K562 (cell line): Measurements from ENCODE around the gene GOLGB1. TPM values are rescaled to one million over a fixed set of nuclear protein-coding genes. Genes with fewer than 3 reads are reported as not detected.

ENCODE experiments used
- C11orf30 ChIP-seq: fragments of 450-650 bp; IDR thresholded peaks from 2 replicates; pipeline ENCODE4 v1.6.1; 2016; ENCODE audit warnings: low read depth, mild to moderate bottlenecking
- DIDO1 ChIP-seq: fragments of 450-650 bp; IDR thresholded peaks from 2 replicates; pipeline ENCODE4 v1.6.1; 2016; ENCODE audit warnings: low read depth, missing biosample characterization, missing genetic modification characterization
- ERF ChIP-seq: fragments of 450-650 bp; formaldehyde crosslinking; IDR thresholded peaks from 2 replicates; pipeline ENCODE4 v1.4.0; 2020; ENCODE audit warnings: mild to moderate bottlenecking, mixed read lengths
- GABPA ChIP-seq: fragments of 200-800 bp; sonication (Bioruptor generic); conservative IDR thresholded peaks from 2 replicates; pipeline ENCODE4 v1.6.1; 2016; ENCODE audit warnings: low read depth, missing genetic modification characterization, missing compliant biosample characterization
- GATAD2B ChIP-seq: fragments of 450-650 bp; IDR thresholded peaks from 2 replicates; pipeline ENCODE4 v1.6.1; 2017; ENCODE audit warnings: mild to moderate bottlenecking, borderline replicate concordance
- HBP1 ChIP-seq: fragments of 450-650 bp; formaldehyde crosslinking; IDR thresholded peaks from 2 replicates; pipeline ENCODE4 v1.4.0; 2022; ENCODE audit warnings: missing genetic modification characterization
- HNRNPLL ChIP-seq: fragments of 200-400 bp; formaldehyde crosslinking; IDR thresholded peaks from 2 replicates; pipeline ENCODE4 v1.6.1; 2017; ENCODE audit warnings: low read length, low read depth, mild to moderate bottlenecking; ENCODE audit not compliant: poor library complexity, severe bottlenecking
- HOXB6 ChIP-seq: fragments of 250-450 bp; sonication (Bioruptor Pico); IDR thresholded peaks from 2 replicates; pipeline ENCODE4 v1.5.1; 2022; ENCODE audit warnings: mild to moderate bottlenecking, borderline replicate concordance
- IRF2 ChIP-seq: sonication (generic); formaldehyde crosslinking; IDR thresholded peaks from 2 replicates; pipeline ENCODE4 v1.8.1; 2022; ENCODE audit warnings: mild to moderate bottlenecking, missing genetic modification reagents
- MTA3 ChIP-seq: fragments of 450-650 bp; formaldehyde crosslinking; IDR thresholded peaks from 2 replicates; pipeline ENCODE4 v1.6.1; 2017; ENCODE audit warnings: mild to moderate bottlenecking, borderline replicate concordance
- NEUROD1 ChIP-seq: fragments of 150-350 bp; IDR thresholded peaks from 2 replicates; pipeline ENCODE4 v1.6.1; 2014; ENCODE audit warnings: borderline replicate concordance, low read length, low read depth; ENCODE audit not compliant: partially characterized antibody
- PHF8 ChIP-seq: fragments of 200-600 bp; sonication (generic); IDR thresholded peaks from 2 replicates; pipeline ENCODE4 v1.6.1; 2012; ENCODE audit warnings: mixed run types, mild to moderate bottlenecking, inconsistent platforms, low read length, moderate library complexity, borderline replicate concordance
- PRMT5 ChIP-seq: sonication (generic); formaldehyde crosslinking; IDR thresholded peaks from 2 replicates; pipeline ENCODE4 v1.5.0; 2020; ENCODE audit warnings: missing genetic modification reagents
- REST ChIP-seq, 2 experiments: fragments of 450-650 bp; formaldehyde crosslinking in 1 of 2; IDR thresholded peaks; 2 replicates each; pipeline versions ENCODE4 v1.4.0 to v1.6.1; 2014 to 2020; ENCODE audit warnings: mild to moderate bottlenecking in 2 of 2, borderline replicate concordance in 1 of 2, low read depth in 1 of 2
- SLC30A9 ChIP-seq: fragments of 250-450 bp; sonication (Bioruptor Pico); IDR thresholded peaks from 2 replicates; pipeline ENCODE4 v1.8.0; 2022; ENCODE audit warnings: mild to moderate bottlenecking, moderate library complexity
- STAG1 ChIP-seq: sonication (generic); formaldehyde crosslinking; IDR thresholded peaks from 2 replicates; pipeline ENCODE4 v1.5.0; 2020; ENCODE audit warnings: missing genetic modification reagents, borderline replicate concordance
- ZNF444 ChIP-seq: fragments of 250-450 bp; sonication (Bioruptor Pico); IDR thresholded peaks from 2 replicates; pipeline ENCODE4 v1.4.0; 2020; ENCODE audit warnings: mild to moderate bottlenecking, moderate library complexity
- polyA plus RNA-seq, 8 experiments: library from polyadenylated mRNA; depleted of rRNA in 4 of 8; stranded (reverse) in 5 of 8; unstranded in 3 of 8; fragments of >200 nt; fragmentation: Nextera tagmentation in 2 of 8; fragmentation: Illumina TruSeq in 1 of 8; extraction: Ambion mirVana in 2 of 8; extraction: Trizol in 1 of 8; gene quantifications; 2 replicates each; pipeline versions ENCODE4 v1.2.1 to v1.2.3, GENCODE V29; 2011 to 2014; ENCODE audit warnings: inconsistent platforms in 1 of 8, missing spikeins in 1 of 8
- total RNA-seq, 7 experiments: library from RNA; depleted of rRNA in 6 of 7; stranded (reverse); fragments of >200 nt in 6 of 7; fragmentation: Illumina TruSeq in 2 of 7; extraction: Trizol in 2 of 7; gene quantifications; 2 replicates each; pipeline versions ENCODE4 v1.2.1 to v1.2.3, GENCODE V29; 2011 to 2021; ENCODE audit warnings: low replicate concordance in 1 of 7

GOLGB1 gene
- total and polyA plus RNA-seq, 9 of the 15 experiments (the other 6 are each of a cell fraction or from before 2014, with no cell fraction given) = 4.0 to 16.3 (median 9.7) TPM

GRCh38 chr3:121749276-121750086 lies at the start of gene GOLGB1 (continued):
- TF ChIP-seq HBP1 (CRISPR knock-in tag) = no peak
- TF ChIP-seq REST (IDR thresholded peaks at IDR 0.05; ENCODE audit: borderline replicate concordance) = no peak
- peak; percentile 45; the same call in 1 of the 2 replicates for TF ChIP-seq REST (CRISPR knock-in tag; IDR thresholded peaks at IDR 0.05; ENCODE audit: low read depth)
- TF ChIP-seq SLC30A9 (CRISPR knock-in tag) = no peak
- TF ChIP-seq MTA3 = peak; percentile 10; the same call in 1 of the 2 replicates
- peak; percentile 51 for TF ChIP-seq HNRNPLL
- TF ChIP-seq ZNF444 (CRISPR knock-in tag) = no peak
- peak; percentile 88 for TF ChIP-seq NEUROD1
- TF ChIP-seq PHF8 = peak; percentile 89
- TF ChIP-seq PRMT5 = 0 out of 2 replicates have a peak, but pooled peaks have one; percentile 21
- TF ChIP-seq C11orf30 = peak; percentile 68
- no peak for TF ChIP-seq ERF (CRISPR knock-in tag)
- TF ChIP-seq STAG1 (CRISPR knock-in tag) = no peak
- TF ChIP-seq GATAD2B = no peak
- peak; percentile 97 for TF ChIP-seq GABPA
- no peak for TF ChIP-seq HOXB6 (CRISPR knock-in tag)
- no peak for TF ChIP-seq IRF2 (CRISPR knock-in tag)
- peak; percentile 84 for TF ChIP-seq DIDO1 (tag)
